ENCODE results near the gene TRIM38.
"Not testable (repeated sequence)": the region's sequence is repeated elsewhere in the genome, so short reads cannot be mapped to it uniquely, and the experiment has no call there.

Gene TRIM38

GRCh38 chr6:25995507-25995906, 32.9 kb downstream of the TRIM38 start:
- Histone ChIP-seq H3K27ac (ENCODE audit: low read length) (no peak overlapping the region), H3K27me3 (ENCODE audit: low read depth, low read length) (no peaks in the 10 kb centered on the region), H3K9me3 (ENCODE audit: control insufficient read depth in 1 of 2, low read length in 2 of 2) (no peaks in the 10 kb centered on the region), H3K4me1 (ENCODE audit: control insufficient read depth in 1 of 2, insufficient read depth in 2 of 2, low read length in 2 of 2) (peaks cover 0 to 6% of the 10 kb centered on the region in 2 donors), H3K4me3 (ENCODE audit: low read depth in 1 of 2, low read length in 2 of 2) (no peak overlapping the region), H3K36me3 (ENCODE audit: control insufficient read depth in 1 of 2, insufficient read depth in 2 of 2, low read length in 2 of 2) (peaks cover 6 to 17% of the 10 kb centered on the region in 2 donors)

- no peak overlapping the region for H3K27ac ChIP-seq (ENCODE audit: low read length)
- no peaks in the 10 kb centered on the region for H3K9me3 ChIP-seq (ENCODE audit: control insufficient read depth in 1 of 2, low read length in 2 of 2)
- H3K27me3 ChIP-seq (ENCODE audit: low read depth, low read length): no peaks in the 10 kb centered on the region
- no peak overlapping the region for H3K4me3 ChIP-seq (ENCODE audit: low read depth in 1 of 2, low read length in 2 of 2)
- peaks cover 0 to 6% of the 10 kb centered on the region in 2 donors for H3K4me1 ChIP-seq (ENCODE audit: control insufficient read depth in 1 of 2, insufficient read depth in 2 of 2, low read length in 2 of 2)
- H3K36me3 ChIP-seq (ENCODE audit: control insufficient read depth in 1 of 2, insufficient read depth in 2 of 2, low read length in 2 of 2): peaks cover 6 to 23% of the 10 kb centered on the region in 2 donors
These were observed 35.3 kb downstream of the TRIM38 start for GRCh38 chr6:25997921-25998320.

DNA sequence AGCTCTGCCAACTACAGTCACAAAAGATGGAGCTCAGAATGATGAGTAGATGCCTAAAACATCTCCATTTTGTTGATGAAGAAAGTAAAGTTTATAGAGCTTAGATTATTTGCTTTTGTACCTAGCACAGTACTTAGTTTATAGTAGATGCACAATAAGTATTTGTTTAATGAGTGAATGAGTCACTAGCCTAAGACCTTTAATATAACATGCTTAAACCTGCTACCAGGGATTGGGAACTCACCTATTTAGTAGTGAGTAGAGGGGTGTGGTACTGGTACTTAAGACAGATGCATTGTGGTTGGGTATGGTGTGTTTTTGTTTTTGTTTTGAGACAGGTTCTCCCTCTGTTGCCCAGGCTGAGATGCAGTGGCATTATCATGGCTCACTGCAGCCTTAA, 35.8 kb downstream of the TRIM38 start:
- Histone ChIP-seq H3K27me3 (ENCODE audit: low read depth, low read length) (no peaks in the 10 kb centered on the region), H3K9me3 (ENCODE audit: control insufficient read depth in 1 of 2, low read length in 2 of 2) (no peaks in the 10 kb centered on the region), H3K4me1 (ENCODE audit: control insufficient read depth in 1 of 2, insufficient read depth in 2 of 2, low read length in 2 of 2) (peaks cover 0 to 6% of the 10 kb centered on the region in 2 donors), H3K4me3 (ENCODE audit: low read depth in 1 of 2, low read length in 2 of 2) (no peak overlapping the region), H3K27ac (ENCODE audit: low read length) (no peak overlapping the region), H3K36me3 (ENCODE audit: control insufficient read depth in 1 of 2, insufficient read depth in 2 of 2, low read length in 2 of 2) (peaks cover 6 to 23% of the 10 kb centered on the region in 2 donors)

- not testable (repeated sequence) for H3K9me3 ChIP-seq (ENCODE audit: control insufficient read depth in 1 of 2, low read length in 2 of 2); H3K4me1 ChIP-seq (ENCODE audit: control insufficient read depth in 1 of 2, insufficient read depth in 2 of 2, low read length in 2 of 2)
These were observed 36.6 kb downstream of the TRIM38 start for GRCh38 chr6:25999225-25999624.

GRCh38 chr6:26000366-26001144, 38.0 kb downstream of the TRIM38 start:
- Histone ChIP-seq H3K27ac (ENCODE audit: low read length) (no peak overlapping the region), H3K36me3 (ENCODE audit: control insufficient read depth in 1 of 2, insufficient read depth in 2 of 2, low read length in 2 of 2) (peaks cover 6 to 24% of the 10 kb centered on the region in 2 donors), H3K9me3 (ENCODE audit: control insufficient read depth in 1 of 2, low read length in 2 of 2) (no peaks in the 10 kb centered on the region), H3K4me3 (ENCODE audit: low read depth in 1 of 2, low read length in 2 of 2) (no peak overlapping the region), H3K4me1 (ENCODE audit: control insufficient read depth in 1 of 2, insufficient read depth in 2 of 2, low read length in 2 of 2) (no peaks in the 10 kb centered on the region), H3K27me3 (ENCODE audit: low read depth, low read length) (no peaks in the 10 kb centered on the region)

More at GRCh38 chr6:25999225-25999624, 36.6 kb downstream of the TRIM38 start:
- H3K4me3 ChIP-seq (ENCODE audit: low read depth in 1 of 2, low read length in 2 of 2); H3K27ac ChIP-seq (ENCODE audit: low read length); H3K27me3 ChIP-seq (ENCODE audit: low read depth, low read length): not testable (repeated sequence)
- peaks cover 6 to 23% of the 10 kb centered on the region in 2 donors for H3K36me3 ChIP-seq (ENCODE audit: control insufficient read depth in 1 of 2, insufficient read depth in 2 of 2, low read length in 2 of 2)

DNA sequence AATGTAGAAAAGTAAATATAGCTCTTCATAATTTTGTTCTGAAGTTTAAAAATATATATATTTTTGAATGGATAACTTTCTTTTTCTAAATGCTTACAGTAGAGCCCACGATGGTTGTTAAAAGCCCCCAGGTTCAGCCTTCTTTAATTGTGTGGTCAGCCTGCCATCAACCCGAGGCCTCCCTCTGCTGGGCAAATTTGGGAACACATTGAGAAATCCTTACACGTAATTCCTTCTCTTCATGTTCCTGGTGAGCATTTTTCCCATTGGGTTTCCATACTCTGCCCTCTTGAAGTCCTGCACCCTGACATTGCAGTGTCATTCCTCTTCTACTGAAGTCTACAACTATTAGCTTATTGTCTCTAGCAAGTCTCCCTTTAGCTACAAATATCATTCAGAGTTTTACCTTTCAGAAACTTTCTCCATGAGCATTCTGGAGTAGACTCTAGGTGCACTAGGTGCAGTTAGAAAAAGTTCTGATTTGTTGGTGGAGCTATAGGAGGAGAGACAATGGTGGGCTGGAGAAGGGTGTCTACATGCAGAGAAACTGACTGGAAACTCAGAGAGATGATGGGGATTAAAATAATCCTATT, 40.6 kb downstream of the TRIM38 start:
- Histone ChIP-seq H3K4me3 (ENCODE audit: low read depth in 1 of 2, low read length in 2 of 2) (no peak overlapping the region), H3K4me1 (ENCODE audit: control insufficient read depth in 1 of 2, insufficient read depth in 2 of 2, low read length in 2 of 2) (no peaks in the 10 kb centered on the region), H3K27me3 (ENCODE audit: low read depth, low read length) (no peaks in the 10 kb centered on the region), H3K9me3 (ENCODE audit: control insufficient read depth in 1 of 2, low read length in 2 of 2) (no peaks in the 10 kb centered on the region), H3K27ac (ENCODE audit: low read length) (no peak overlapping the region), H3K36me3 (ENCODE audit: control insufficient read depth in 1 of 2, insufficient read depth in 2 of 2, low read length in 2 of 2) (peaks cover 1 to 20% of the 10 kb centered on the region in 2 donors)

- H3K36me3 ChIP-seq (ENCODE audit: control insufficient read depth in 1 of 2, insufficient read depth in 2 of 2, low read length in 2 of 2): peaks cover 0 to 3% of the 10 kb centered on the region in 2 donors
- H3K27ac ChIP-seq (ENCODE audit: low read length): no peak overlapping the region
- H3K9me3 ChIP-seq (ENCODE audit: control insufficient read depth in 1 of 2, low read length in 2 of 2): no peaks in the 10 kb centered on the region
- no peak overlapping the region for H3K4me3 ChIP-seq (ENCODE audit: low read depth in 1 of 2, low read length in 2 of 2)
- peaks cover 0 to 3% of the 10 kb centered on the region in 2 donors for H3K4me1 ChIP-seq (ENCODE audit: control insufficient read depth in 1 of 2, insufficient read depth in 2 of 2, low read length in 2 of 2)
- no peaks in the 10 kb centered on the region for H3K27me3 ChIP-seq (ENCODE audit: low read depth, low read length)
These were observed 43.7 kb downstream of the TRIM38 start for GRCh38 chr6:26006086-26006939.

DNA sequence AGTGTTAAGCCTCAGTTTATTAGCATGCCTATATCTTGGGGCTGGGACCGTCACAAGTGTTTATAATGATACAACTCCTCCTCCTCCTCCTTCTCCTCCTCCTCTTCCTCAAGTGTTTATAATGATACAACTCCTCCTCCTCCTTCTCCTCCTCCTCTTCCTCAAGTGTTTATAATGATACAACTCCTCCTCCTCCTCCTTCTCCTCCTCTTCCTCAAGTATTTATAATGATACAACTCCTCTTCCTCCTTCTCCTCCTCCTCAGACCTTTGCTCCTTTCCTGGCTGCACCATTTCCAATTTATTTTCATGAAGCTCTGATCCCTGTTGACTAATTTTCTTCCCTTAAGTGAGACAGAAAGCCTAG, 44.3 kb downstream of the TRIM38 start:
- H3K36me3 ChIP-seq (ENCODE audit: control insufficient read depth in 1 of 2, insufficient read depth in 2 of 2, low read length in 2 of 2); H3K27ac ChIP-seq (ENCODE audit: low read length); H3K9me3 ChIP-seq (ENCODE audit: control insufficient read depth in 1 of 2, low read length in 2 of 2); H3K4me3 ChIP-seq (ENCODE audit: low read depth in 1 of 2, low read length in 2 of 2); H3K27me3 ChIP-seq (ENCODE audit: low read depth, low read length); H3K4me1 ChIP-seq (ENCODE audit: control insufficient read depth in 1 of 2, insufficient read depth in 2 of 2, low read length in 2 of 2): not testable (repeated sequence)

DNA sequence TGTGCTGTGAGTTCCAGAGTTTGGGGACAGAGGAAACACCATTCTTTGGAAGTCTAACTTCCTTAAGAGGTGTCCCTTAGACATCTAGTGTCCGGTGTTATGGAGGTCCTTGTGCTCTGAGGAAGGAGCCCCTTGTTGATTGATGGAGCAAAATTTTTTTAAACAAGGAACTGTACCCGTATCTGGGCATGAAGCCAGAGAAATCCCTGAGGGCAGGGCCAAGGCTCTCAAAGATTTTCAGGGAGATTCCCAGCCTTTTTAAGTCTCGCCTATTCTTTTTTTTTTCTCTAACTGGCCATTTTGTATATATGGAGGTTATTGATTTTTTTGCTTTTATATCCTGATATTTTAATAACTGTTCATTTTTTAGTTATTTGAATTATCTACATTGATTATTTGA, 45.9 kb downstream of the TRIM38 start:
- Histone ChIP-seq H3K4me3 (ENCODE audit: low read depth in 1 of 2, low read length in 2 of 2) (no peak overlapping the region), H3K36me3 (ENCODE audit: control insufficient read depth in 1 of 2, insufficient read depth in 2 of 2, low read length in 2 of 2) (peaks cover 0 to 3% of the 10 kb centered on the region in 2 donors), H3K4me1 (ENCODE audit: control insufficient read depth in 1 of 2, insufficient read depth in 2 of 2, low read length in 2 of 2) (peaks cover 0 to 3% of the 10 kb centered on the region in 2 donors), H3K27ac (ENCODE audit: low read length) (no peak overlapping the region), H3K9me3 (ENCODE audit: control insufficient read depth in 1 of 2, low read length in 2 of 2) (no peaks in the 10 kb centered on the region), H3K27me3 (ENCODE audit: low read depth, low read length) (no peaks in the 10 kb centered on the region)

GRCh38 chr6:26009817-26010216, 47.2 kb downstream of the TRIM38 start:
- peaks cover 0 to 3% of the 10 kb centered on the region in 2 donors for H3K4me1 ChIP-seq (ENCODE audit: control insufficient read depth in 1 of 2, insufficient read depth in 2 of 2, low read length in 2 of 2)
- peaks cover 0 to 3% of the 10 kb centered on the region in 2 donors for H3K36me3 ChIP-seq (ENCODE audit: control insufficient read depth in 1 of 2, insufficient read depth in 2 of 2, low read length in 2 of 2)
- no peak overlapping the region for H3K27ac ChIP-seq (ENCODE audit: low read length)
- H3K9me3 ChIP-seq (ENCODE audit: control insufficient read depth in 1 of 2, low read length in 2 of 2): no peaks in the 10 kb centered on the region
- H3K4me3 ChIP-seq (ENCODE audit: low read depth in 1 of 2, low read length in 2 of 2): no peak overlapping the region
- H3K27me3 ChIP-seq (ENCODE audit: low read depth, low read length): no peaks in the 10 kb centered on the region

DNA sequence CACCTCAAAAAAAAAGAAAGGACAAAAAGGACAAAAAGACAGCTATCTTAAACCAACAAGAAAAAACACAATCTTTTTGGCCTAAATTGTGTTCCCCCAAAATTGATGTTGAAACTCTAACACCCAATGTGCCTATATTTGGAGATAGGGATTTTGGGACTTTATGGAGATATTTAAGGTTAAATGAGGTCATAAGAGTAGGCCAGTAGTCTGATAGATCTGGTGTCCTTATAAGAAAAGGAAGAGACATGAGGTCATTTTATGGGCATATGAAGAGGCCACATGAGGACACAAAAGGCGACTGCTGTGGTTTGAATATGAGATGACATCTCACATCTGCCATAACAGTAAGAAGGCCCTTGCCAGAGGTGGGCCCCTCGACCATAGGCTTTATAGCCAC, 49.5 kb downstream of the TRIM38 start:
- Histone ChIP-seq H3K36me3 (ENCODE audit: control insufficient read depth in 1 of 2, insufficient read depth in 2 of 2, low read length in 2 of 2) (no peaks in the 10 kb centered on the region), H3K4me1 (ENCODE audit: control insufficient read depth in 1 of 2, insufficient read depth in 2 of 2, low read length in 2 of 2) (peaks cover 0 to 3% of the 10 kb centered on the region in 2 donors), H3K27me3 (ENCODE audit: low read depth, low read length) (no peaks in the 10 kb centered on the region), H3K27ac (ENCODE audit: low read length) (no peak overlapping the region), H3K4me3 (ENCODE audit: low read depth in 1 of 2, low read length in 2 of 2) (no peak overlapping the region), H3K9me3 (ENCODE audit: control insufficient read depth in 1 of 2, low read length in 2 of 2) (no peaks in the 10 kb centered on the region)
